Endothelial cell of umbilical vein (primary cell): ENCODE data around the gene INTU. TPM values are rescaled to one million over a fixed set of nuclear protein-coding genes. Genes with fewer than 3 reads are reported as not detected.

Experiments used
- BruUV-seq: library from RNA; stranded (reverse); fragments of 400-500 nt; replicated peaks from 2 replicates; lab custom pipeline; 2021; lab: Mats Ljungman, UMichigan
- CTCF ChIA-PET: fragments of 300-600, 350-600 bp; sonication (Branson Sonifier 250); formaldehyde crosslinking; loops from one replicate; lab custom pipeline; 2021; ENCODE audit warnings: antibody characterized with exemption, inconsistent platforms; lab: Charles Lee
- POLR2A ChIA-PET: fragments of 300-600, 350-600 bp; sonication (Branson Sonifier 250); formaldehyde crosslinking; loops from one replicate; lab custom pipeline; 2021; ENCODE audit warnings: antibody characterized with exemption, inconsistent platforms; lab: Charles Lee
- DNase-seq: peaks from one replicate; pipeline ENCODE4 v3.0.0-alpha.2; 2011; ENCODE audit warnings: low read depth, low spot score
- FAIRE-seq: peaks from 2 replicates; lab custom pipeline; 2011; peaks lifted over from hg19 to GRCh38; lab: Jason Lieb, UNC
- H2AFZ ChIP-seq: 2 replicates; pipeline ENCODE4 v1.6.0; 2012; ENCODE audit warnings: low read depth, low read length, control low read depth, inconsistent platforms
- H3K27ac ChIP-seq: 2 replicates; pipeline ENCODE4 v1.5.1; 2011; ENCODE audit warnings: low read depth, mild to moderate bottlenecking, control low read depth, low read length, moderate library complexity; ENCODE audit not compliant: insufficient read depth
- H3K27me3 ChIP-seq, 2 experiments: 2 replicates each; pipeline versions ENCODE4 v1.6.0 to v1.6.1; 2011; ENCODE audit warnings: low read length in 2 of 2, mixed read lengths in 1 of 2; ENCODE audit not compliant: control insufficient read depth in 2 of 2, insufficient read depth in 2 of 2
- H3K36me3 ChIP-seq, 2 experiments: 2 replicates in 1 of 2; 3 replicates in 1 of 2; pipeline ENCODE4 v1.5.1; 2011; ENCODE audit warnings: low read length in 2 of 2, mild to moderate bottlenecking in 1 of 2, moderate library complexity in 1 of 2; ENCODE audit not compliant: control insufficient read depth in 2 of 2, insufficient read depth in 2 of 2; ENCODE audit errors: extremely low read depth in 1 of 2
- H3K4me1 ChIP-seq: 3 replicates; pipeline ENCODE4 v1.5.1; 2011; ENCODE audit warnings: mild to moderate bottlenecking, low read length; ENCODE audit not compliant: control insufficient read depth, insufficient read depth; ENCODE audit errors: extremely low read depth
- H3K4me2 ChIP-seq: 2 replicates; pipeline ENCODE4 v1.6.1; 2011; ENCODE audit warnings: low read length, control low read depth, mixed read lengths; ENCODE audit not compliant: insufficient read depth
- H3K4me3 ChIP-seq, 3 experiments: fragments of 200-600 bp in 1 of 3; sonication (generic), shearing (Covaris generic) in 1 of 3; replicated peaks in 1 of 3; 2 replicates each; pipeline ENCODE4 v1.5.1; 2011 to 2016; ENCODE audit warnings: control low read depth in 3 of 3, low read length in 3 of 3, mild to moderate bottlenecking in 2 of 3, inconsistent platforms in 1 of 3, low read depth in 1 of 3, moderate library complexity in 1 of 3; ENCODE audit not compliant: insufficient read depth in 1 of 3
- H3K79me2 ChIP-seq: 2 replicates; pipeline ENCODE4 v1.6.0; 2012; ENCODE audit warnings: low read length, inconsistent platforms; ENCODE audit not compliant: control insufficient read depth, insufficient read depth
- H3K9ac ChIP-seq: replicated peaks from 2 replicates; pipeline ENCODE3; 2011; ENCODE audit warnings: low read length, control low read depth; ENCODE audit not compliant: insufficient read depth; ENCODE audit errors: extremely low read depth
- H3K9me1 ChIP-seq: replicated peaks from 3 replicates; pipeline ENCODE4 v1.6.0; 2011; ENCODE audit warnings: mild to moderate bottlenecking, low read length; ENCODE audit not compliant: control insufficient read depth, insufficient read depth; ENCODE audit errors: extremely low read depth
- H3K9me3 ChIP-seq: replicated peaks from 2 replicates; pipeline ENCODE4 v1.5.1; 2012; ENCODE audit warnings: low read length, inconsistent platforms; ENCODE audit not compliant: control insufficient read depth, insufficient read depth
- H4K20me1 ChIP-seq: replicated peaks from 2 replicates; pipeline ENCODE3; 2011; ENCODE audit warnings: mild to moderate bottlenecking, low read length; ENCODE audit not compliant: control insufficient read depth, insufficient read depth; ENCODE audit errors: extremely low read depth
- EZH2 ChIP-seq: IDR thresholded peaks from 2 replicates; pipeline ENCODE4 v1.6.1; 2012; ENCODE audit warnings: borderline replicate concordance, low read depth, mild to moderate bottlenecking, moderate library complexity, low read length, inconsistent platforms; ENCODE audit not compliant: severe bottlenecking
- FOS ChIP-seq: IDR thresholded peaks from 2 replicates; pipeline ENCODE4 v1.6.1; 2011; ENCODE audit warnings: mild to moderate bottlenecking, low read length, moderate library complexity, borderline replicate concordance; ENCODE audit not compliant: insufficient read depth
- GATA2 ChIP-seq: IDR thresholded peaks from 2 replicates; pipeline ENCODE4 v1.7.0; 2011; ENCODE audit warnings: low read depth, mild to moderate bottlenecking, moderate library complexity, mixed read lengths, low read length; ENCODE audit not compliant: insufficient read length, insufficient read depth
- JUN ChIP-seq: IDR thresholded peaks from 2 replicates; pipeline ENCODE4 v1.6.1; 2011; ENCODE audit warnings: borderline replicate concordance, low read depth; ENCODE audit not compliant: insufficient read length, insufficient read depth
- MYC ChIP-seq: IDR thresholded peaks from one replicate; pipeline ENCODE4 v1.6.1; 2011; ENCODE audit warnings: mild to moderate bottlenecking, low read depth, low read length
- POLR2A ChIP-seq: IDR thresholded peaks from 2 replicates; pipeline ENCODE4 v1.6.1; 2012; ENCODE audit warnings: low read depth, mild to moderate bottlenecking, control low read depth, low read length
- POLR2AphosphoS5 ChIP-seq: IDR thresholded peaks from 2 replicates; pipeline ENCODE4 v1.6.1; 2012; ENCODE audit warnings: low read depth, mild to moderate bottlenecking, control low read depth, low read length, moderate library complexity; ENCODE audit not compliant: insufficient read depth
- dilution Hi-C: fragments of 300-500 bp; cut with MboI; formaldehyde crosslinking; loops from one replicate; pipeline ENCODE4 v1.15.0; 2019; ENCODE audit warnings: low sequenced_read_pairs; ENCODE audit not compliant: extremely low pct_ligation_motif_present
- intact Hi-C: fragments of 100-400 bp; cut with micrococcal nuclease; formaldehyde crosslinking; loops from one replicate; pipeline ENCODE4 v1.10.0; 2022
- polyA plus RNA-seq, 4 experiments: library from polyadenylated mRNA; depleted of rRNA in 3 of 4; stranded (reverse) in 3 of 4; unstranded in 1 of 4; fragments of >200 nt; gene quantifications; 2 replicates each; pipeline versions ENCODE4 v1.2.1 to v1.2.3, GENCODE V29; 2011 to 2012; ENCODE audit warnings: missing spikeins in 1 of 4
- total RNA-seq: library from RNA; stranded (reverse); gene quantifications from 2 replicates; pipeline ENCODE4 v1.2.3, GENCODE V29; 2021
- TF ChIP-seq, protein P1 (sequence below), 2 donors: IDR thresholded peaks; 1 replicate in 1 of 2; 2 replicates in 1 of 2; pipeline ENCODE4 v1.5.1; 2011; ENCODE audit warnings: low read length in 2 of 2, mild to moderate bottlenecking in 2 of 2, moderate library complexity in 2 of 2, control low read depth in 1 of 2, inconsistent platforms in 1 of 2, low read depth in 1 of 2; ENCODE audit not compliant: insufficient read depth in 1 of 2; ENCODE audit errors: extremely low read depth in 1 of 2
- TF ChIP-seq, protein P2 (sequence below): IDR thresholded peaks from 2 replicates; pipeline ENCODE4 v1.6.1; 2011; ENCODE audit not compliant: insufficient read depth, insufficient read length

Gene INTU
- total and polyA plus RNA-seq, 2 donors (not counting 3 experiments of a cell fraction or from before 2014, with no cell fraction given), result 1.4 to 5.4 TPM

DNA sequence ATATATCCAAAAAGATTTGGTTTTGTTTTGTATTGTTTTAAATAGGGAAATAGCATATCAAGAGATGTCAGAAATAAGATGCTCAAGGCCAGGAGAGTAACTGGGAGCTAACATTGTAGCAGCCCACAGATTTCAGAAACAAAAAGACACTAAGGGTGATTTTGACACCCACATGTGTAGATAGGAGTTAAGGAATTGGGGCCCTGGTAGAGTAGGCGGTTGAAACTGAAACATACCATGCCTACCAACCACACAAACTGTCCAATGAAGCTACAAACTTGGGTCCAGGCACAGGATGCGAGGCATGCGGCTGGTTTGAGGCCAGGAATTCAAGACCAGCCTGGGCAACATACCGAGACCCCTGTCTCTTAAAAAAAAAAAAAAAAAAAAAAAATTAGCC lies 143.1 kb downstream of the INTU start:
- no peaks in the 10 kb centered on the region for H3K79me2 ChIP-seq
- H3K27ac ChIP-seq, result no peak overlapping the region
- no peak overlapping the region for H2AFZ ChIP-seq
- H3K27me3 ChIP-seq, result peaks cover 0 to 3% of the 10 kb centered on the region in 2 experiments
- BruUV-seq, result no TSS peak
- no peaks in the 10 kb centered on the region for H3K36me3 ChIP-seq
- intact Hi-C loops, result no loop called here
- H3K4me2 ChIP-seq, result no peak overlapping the region
- dilution Hi-C loops, result no loop called here
- ChIA-PET CTCF (no interaction called here), POLR2A (no interaction called here)
- no peak overlapping the region for H3K9ac ChIP-seq
- TF ChIP-seq, protein P1, sequence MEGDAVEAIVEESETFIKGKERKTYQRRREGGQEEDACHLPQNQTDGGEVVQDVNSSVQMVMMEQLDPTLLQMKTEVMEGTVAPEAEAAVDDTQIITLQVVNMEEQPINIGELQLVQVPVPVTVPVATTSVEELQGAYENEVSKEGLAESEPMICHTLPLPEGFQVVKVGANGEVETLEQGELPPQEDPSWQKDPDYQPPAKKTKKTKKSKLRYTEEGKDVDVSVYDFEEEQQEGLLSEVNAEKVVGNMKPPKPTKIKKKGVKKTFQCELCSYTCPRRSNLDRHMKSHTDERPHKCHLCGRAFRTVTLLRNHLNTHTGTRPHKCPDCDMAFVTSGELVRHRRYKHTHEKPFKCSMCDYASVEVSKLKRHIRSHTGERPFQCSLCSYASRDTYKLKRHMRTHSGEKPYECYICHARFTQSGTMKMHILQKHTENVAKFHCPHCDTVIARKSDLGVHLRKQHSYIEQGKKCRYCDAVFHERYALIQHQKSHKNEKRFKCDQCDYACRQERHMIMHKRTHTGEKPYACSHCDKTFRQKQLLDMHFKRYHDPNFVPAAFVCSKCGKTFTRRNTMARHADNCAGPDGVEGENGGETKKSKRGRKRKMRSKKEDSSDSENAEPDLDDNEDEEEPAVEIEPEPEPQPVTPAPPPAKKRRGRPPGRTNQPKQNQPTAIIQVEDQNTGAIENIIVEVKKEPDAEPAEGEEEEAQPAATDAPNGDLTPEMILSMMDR (IDR thresholded peaks at IDR 0.05; ENCODE audit: extremely low read depth in 1 of 2, insufficient read depth in 1 of 2, low read depth in 1 of 2, low read length in 2 of 2), result no peak
- TF ChIP-seq FOS, result no peak
- TF ChIP-seq EZH2, result no peak
- no peak for TF ChIP-seq POLR2A
- TF ChIP-seq MYC, result no peak
- no peak for TF ChIP-seq GATA2
- no peak for TF ChIP-seq JUN
- no peak for TF ChIP-seq POLR2AphosphoS5
- TF ChIP-seq, protein P2, sequence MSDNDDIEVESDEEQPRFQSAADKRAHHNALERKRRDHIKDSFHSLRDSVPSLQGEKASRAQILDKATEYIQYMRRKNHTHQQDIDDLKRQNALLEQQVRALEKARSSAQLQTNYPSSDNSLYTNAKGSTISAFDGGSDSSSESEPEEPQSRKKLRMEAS, result no peak
- no peaks in the 10 kb centered on the region for H3K4me1 ChIP-seq
- FAIRE-seq, result no peak
- H3K9me1 ChIP-seq, result no peaks in the 10 kb centered on the region
- no peak overlapping the region for H3K4me3 ChIP-seq
- H3K9me3 ChIP-seq, result no peaks in the 10 kb centered on the region
- DNase-seq, result no peak
- no peaks in the 10 kb centered on the region for H4K20me1 ChIP-seq

Other genes starting within 250 kb of the INTU start
- not detected in 2 replicates for gene SLC25A31, start 97.4 kb downstream of the INTU start, total RNA-seq
- not detected in 2 replicates for gene SLC25A31, start 97.4 kb downstream of the INTU start, polyA plus RNA-seq
- gene HSPA4L, start 149.4 kb downstream of the INTU start, total RNA-seq, result 10.8 and 12.4 TPM in 2 replicates
- 0.81 and 1.3 TPM in 2 replicates for gene HSPA4L, start 149.4 kb downstream of the INTU start, polyA plus RNA-seq
- 34.8 and 37.7 TPM in 2 replicates for gene PLK4, start 247.9 kb downstream of the INTU start, total RNA-seq
- 10.6 and 13.7 TPM in 2 replicates for gene PLK4, start 247.9 kb downstream of the INTU start, polyA plus RNA-seq